ENCODE results near the gene KNCN.

KNCN gene

GRCh38 chr1:46543761-46544560 lies 7.5 kb downstream of the KNCN start:
- DNase-seq (ENCODE audit: low read depth), result no peak

GRCh38 chr1:46543382-46543760 lies 8.1 kb downstream of the KNCN start:
- no peak for DNase-seq (ENCODE audit: low read depth)

GRCh38 chr1:46539972-46540371 lies 11.5 kb downstream of the KNCN start:
- no peak for DNase-seq (ENCODE audit: low read depth)

GRCh38 chr1:46538147-46538546 lies 13.3 kb downstream of the KNCN start:
- DNase-seq (ENCODE audit: low read depth), result no peak

GRCh38 chr1:46537651-46538050 lies 13.8 kb downstream of the KNCN start:
- DNase-seq (ENCODE audit: low read depth), result no peak

- DNase-seq (ENCODE audit: low read depth), result no peak
Measured at GRCh38 chr1:46536527-46536926, 14.9 kb downstream of the KNCN start.

GRCh38 chr1:46535063-46535462 lies 16.4 kb downstream of the KNCN start:
- no peak for DNase-seq (ENCODE audit: low read depth)

- DNase-seq (ENCODE audit: low read depth), result peak; percentile 46
Measured at GRCh38 chr1:46533179-46533864, 18.1 kb downstream of the KNCN start.

GRCh38 chr1:46532498-46533178 lies 18.8 kb downstream of the KNCN start:
- DNase-seq (ENCODE audit: low read depth), result peak; percentile 58

- DNase-seq (ENCODE audit: low read depth), result no peak
Measured at GRCh38 chr1:46532095-46532494, 19.4 kb downstream of the KNCN start.

- no peak for DNase-seq (ENCODE audit: low read depth)
Measured at GRCh38 chr1:46530791-46531409, 20.5 kb downstream of the KNCN start.

- DNase-seq (ENCODE audit: low read depth), result no peak
Measured at GRCh38 chr1:46530311-46530710, 21.1 kb downstream of the KNCN start.

- DNase-seq (ENCODE audit: low read depth), result no peak
Measured at GRCh38 chr1:46529031-46529630, 22.3 kb downstream of the KNCN start.

GRCh38 chr1:46528297-46528955 lies 23.0 kb downstream of the KNCN start:
- no peak for DNase-seq (ENCODE audit: low read depth)

- DNase-seq (ENCODE audit: low read depth), result peak; percentile 36
Measured at GRCh38 chr1:46527474-46528296, 23.8 kb downstream of the KNCN start.

- DNase-seq (ENCODE audit: low read depth), result no peak
Measured at GRCh38 chr1:46526691-46527291, 24.7 kb downstream of the KNCN start.

GRCh38 chr1:46526013-46526690 lies 25.3 kb downstream of the KNCN start:
- DNase-seq (ENCODE audit: low read depth), result no peak

GRCh38 chr1:46525253-46525983 lies 26.0 kb downstream of the KNCN start:
- no peak for DNase-seq (ENCODE audit: low read depth)

GRCh38 chr1:46524843-46525242 lies 26.6 kb downstream of the KNCN start:
- DNase-seq (ENCODE audit: low read depth), result no peak
